Stomach (tissue), 4 donors: Measurements from ENCODE around the gene OR5H14.

Source experiments
- EP300 ChIP-seq: sonication (generic); formaldehyde crosslinking; IDR thresholded peaks from one replicate; pipeline ENCODE4 v1.6.1; 2017; ENCODE audit warnings: antibody characterized with exemption
- POLR2A ChIP-seq, 4 donors: fragments of 450-650 bp; IDR thresholded peaks; one replicate each; pipeline ENCODE4 v1.6.1; 2016; ENCODE audit warnings: antibody characterized with exemption in 4 of 4, control low read depth in 2 of 4, mild to moderate bottlenecking in 1 of 4, moderate library complexity in 1 of 4
- POLR2AphosphoS5 ChIP-seq, 3 donors: sonication (generic); formaldehyde crosslinking; IDR thresholded peaks; one replicate each; pipeline ENCODE4 v1.6.1; 2016; ENCODE audit warnings: antibody characterized with exemption in 3 of 3
- TF ChIP-seq, protein P1 (sequence below), 7 experiments: fragments of 450-650 bp in 4 of 7; fragments of 200-600 bp in 3 of 7; sonication (generic) in 3 of 7; IDR thresholded peaks; one replicate each; pipeline ENCODE4 v1.5.1; 2016 to 2019; ENCODE audit warnings: antibody characterized with exemption in 7 of 7, control low read depth in 2 of 7, mild to moderate bottlenecking in 1 of 7

DNA sequence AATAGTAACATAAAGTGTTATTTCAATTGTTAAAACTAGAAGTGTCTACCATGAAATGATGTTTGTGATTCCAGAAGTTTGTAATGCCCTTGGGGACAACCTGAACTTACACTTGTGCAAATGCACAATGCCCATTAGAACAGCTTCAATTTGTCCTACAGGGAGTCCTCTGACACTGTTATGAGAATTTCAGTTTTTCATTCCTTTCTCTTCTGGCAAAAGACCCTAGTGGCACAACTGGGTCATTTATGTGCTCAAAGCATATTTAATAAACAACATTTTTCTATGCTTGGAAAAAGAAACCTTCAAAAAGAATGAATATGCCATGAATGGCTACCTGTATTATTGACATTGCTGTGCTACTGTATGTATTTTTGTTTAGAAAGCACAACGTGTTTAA, 16.9 kb upstream of the OR5H14 start, which contains the start of gene OR5H1:
- TF ChIP-seq POLR2A (IDR thresholded peaks at IDR 0.05) (no peak), POLR2AphosphoS5 (IDR thresholded peaks at IDR 0.05) (no peak), EP300 (no peak)
- TF ChIP-seq, protein P1, sequence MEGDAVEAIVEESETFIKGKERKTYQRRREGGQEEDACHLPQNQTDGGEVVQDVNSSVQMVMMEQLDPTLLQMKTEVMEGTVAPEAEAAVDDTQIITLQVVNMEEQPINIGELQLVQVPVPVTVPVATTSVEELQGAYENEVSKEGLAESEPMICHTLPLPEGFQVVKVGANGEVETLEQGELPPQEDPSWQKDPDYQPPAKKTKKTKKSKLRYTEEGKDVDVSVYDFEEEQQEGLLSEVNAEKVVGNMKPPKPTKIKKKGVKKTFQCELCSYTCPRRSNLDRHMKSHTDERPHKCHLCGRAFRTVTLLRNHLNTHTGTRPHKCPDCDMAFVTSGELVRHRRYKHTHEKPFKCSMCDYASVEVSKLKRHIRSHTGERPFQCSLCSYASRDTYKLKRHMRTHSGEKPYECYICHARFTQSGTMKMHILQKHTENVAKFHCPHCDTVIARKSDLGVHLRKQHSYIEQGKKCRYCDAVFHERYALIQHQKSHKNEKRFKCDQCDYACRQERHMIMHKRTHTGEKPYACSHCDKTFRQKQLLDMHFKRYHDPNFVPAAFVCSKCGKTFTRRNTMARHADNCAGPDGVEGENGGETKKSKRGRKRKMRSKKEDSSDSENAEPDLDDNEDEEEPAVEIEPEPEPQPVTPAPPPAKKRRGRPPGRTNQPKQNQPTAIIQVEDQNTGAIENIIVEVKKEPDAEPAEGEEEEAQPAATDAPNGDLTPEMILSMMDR (IDR thresholded peaks at IDR 0.05) = no peak
